Hypothalamus (tissue), 51 donors: ENCODE data around the gene DDX60.
"Not testable (repeated sequence)": the region's sequence is repeated elsewhere in the genome, so short reads cannot be mapped to it uniquely, and the experiment has no call there.

Experiments
- DNase-seq, 51 donors: peaks; one replicate each; lab custom pipeline; 2025; lab: John Stamatoyannopoulos, UW

The DDX60 gene, protein sequence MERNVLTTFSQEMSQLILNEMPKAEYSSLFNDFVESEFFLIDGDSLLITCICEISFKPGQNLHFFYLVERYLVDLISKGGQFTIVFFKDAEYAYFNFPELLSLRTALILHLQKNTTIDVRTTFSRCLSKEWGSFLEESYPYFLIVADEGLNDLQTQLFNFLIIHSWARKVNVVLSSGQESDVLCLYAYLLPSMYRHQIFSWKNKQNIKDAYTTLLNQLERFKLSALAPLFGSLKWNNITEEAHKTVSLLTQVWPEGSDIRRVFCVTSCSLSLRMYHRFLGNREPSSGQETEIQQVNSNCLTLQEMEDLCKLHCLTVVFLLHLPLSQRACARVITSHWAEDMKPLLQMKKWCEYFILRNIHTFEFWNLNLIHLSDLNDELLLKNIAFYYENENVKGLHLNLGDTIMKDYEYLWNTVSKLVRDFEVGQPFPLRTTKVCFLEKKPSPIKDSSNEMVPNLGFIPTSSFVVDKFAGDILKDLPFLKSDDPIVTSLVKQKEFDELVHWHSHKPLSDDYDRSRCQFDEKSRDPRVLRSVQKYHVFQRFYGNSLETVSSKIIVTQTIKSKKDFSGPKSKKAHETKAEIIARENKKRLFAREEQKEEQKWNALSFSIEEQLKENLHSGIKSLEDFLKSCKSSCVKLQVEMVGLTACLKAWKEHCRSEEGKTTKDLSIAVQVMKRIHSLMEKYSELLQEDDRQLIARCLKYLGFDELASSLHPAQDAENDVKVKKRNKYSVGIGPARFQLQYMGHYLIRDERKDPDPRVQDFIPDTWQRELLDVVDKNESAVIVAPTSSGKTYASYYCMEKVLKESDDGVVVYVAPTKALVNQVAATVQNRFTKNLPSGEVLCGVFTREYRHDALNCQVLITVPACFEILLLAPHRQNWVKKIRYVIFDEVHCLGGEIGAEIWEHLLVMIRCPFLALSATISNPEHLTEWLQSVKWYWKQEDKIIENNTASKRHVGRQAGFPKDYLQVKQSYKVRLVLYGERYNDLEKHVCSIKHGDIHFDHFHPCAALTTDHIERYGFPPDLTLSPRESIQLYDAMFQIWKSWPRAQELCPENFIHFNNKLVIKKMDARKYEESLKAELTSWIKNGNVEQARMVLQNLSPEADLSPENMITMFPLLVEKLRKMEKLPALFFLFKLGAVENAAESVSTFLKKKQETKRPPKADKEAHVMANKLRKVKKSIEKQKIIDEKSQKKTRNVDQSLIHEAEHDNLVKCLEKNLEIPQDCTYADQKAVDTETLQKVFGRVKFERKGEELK (N-terminal part only)

GRCh38 chr4:168318266-168318895 lies at the start of gene DDX60:
TSS of gene DDX60 (minus strand) at chr4:168318752. CDS start at chr4:168311259, 7,493 bp downstream.
- DNase-seq: peak in 48 of 51 donors; percentile 2 to 74 (median 34)

DNA sequence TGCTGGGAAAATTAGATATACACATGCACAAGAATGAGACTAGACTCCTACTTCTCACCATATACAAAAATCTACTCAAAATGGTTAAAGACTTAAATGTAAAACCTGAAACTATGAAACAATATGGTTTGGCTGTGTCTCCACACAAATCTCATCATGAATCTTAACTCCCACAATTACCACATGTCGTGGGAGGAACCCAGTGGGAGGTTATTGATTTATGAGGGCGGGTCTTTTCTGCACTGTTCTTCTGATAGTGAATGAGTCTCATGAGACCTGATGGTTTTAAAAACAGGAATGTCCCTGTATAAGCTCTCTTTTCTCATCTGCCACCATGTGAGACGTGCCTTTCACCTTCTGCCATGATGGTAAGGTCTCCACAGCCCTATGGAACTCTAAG lies 48.5 kb upstream of the DDX60 start:
- DNase-seq: no peak

- no peak for DNase-seq
Observed at GRCh38 chr4:168362025-168362401, 43.5 kb upstream of the DDX60 start.

DNA sequence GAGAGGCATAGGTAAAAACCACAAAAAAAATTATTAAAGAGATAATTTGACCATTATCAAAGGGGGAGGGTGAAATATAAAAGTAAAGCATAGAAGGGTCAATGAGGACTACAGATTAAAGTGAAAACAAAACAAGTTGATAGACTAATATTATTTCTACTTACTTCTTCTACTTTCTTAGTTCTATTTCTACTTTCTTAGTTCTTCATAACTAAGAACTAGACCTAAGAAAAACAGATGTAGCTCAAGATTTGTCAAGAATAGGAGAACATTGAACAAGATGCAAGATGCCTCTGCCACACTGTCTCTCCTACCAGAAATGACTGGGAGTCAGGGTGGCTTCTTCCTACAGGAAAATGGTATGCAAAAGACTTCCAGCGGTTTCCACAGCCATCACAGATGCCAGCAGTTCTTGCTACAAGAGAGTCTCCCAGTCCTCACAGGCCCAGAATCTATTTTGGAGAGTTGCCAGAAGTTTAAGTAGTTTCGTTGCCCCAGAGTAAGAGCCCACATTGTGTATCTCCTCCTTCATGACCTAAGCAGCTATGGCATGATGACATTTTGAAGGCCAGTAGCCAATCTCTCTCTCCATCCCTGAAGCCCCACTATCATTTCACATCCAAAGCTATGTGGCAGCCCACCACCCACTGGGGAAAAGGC lies 42.9 kb upstream of the DDX60 start:
- DNase-seq: no peak

DNA sequence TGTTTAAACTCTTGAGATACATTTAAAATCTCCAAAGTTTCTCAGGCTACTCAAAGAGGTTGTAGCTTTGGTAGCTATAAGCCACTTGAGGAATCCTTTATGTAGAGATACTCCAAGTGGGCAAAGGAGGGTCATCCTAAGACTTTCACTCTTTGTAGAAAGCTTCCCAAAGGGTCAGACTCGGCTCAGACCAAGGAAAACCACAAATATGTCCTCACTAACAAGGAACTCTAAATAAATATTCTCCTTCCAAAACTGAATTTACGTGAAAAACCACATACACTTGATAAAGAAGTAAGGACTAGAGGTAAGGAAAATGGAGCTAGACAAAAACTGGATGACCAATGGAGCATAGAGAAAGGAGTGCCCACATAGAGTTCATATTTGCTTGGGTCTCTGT lies 41.7 kb upstream of the DDX60 start:
- DNase-seq: no peak

- DNase-seq: no peak
Observed at GRCh38 chr4:168357941-168358340, 39.4 kb upstream of the DDX60 start.

DNA sequence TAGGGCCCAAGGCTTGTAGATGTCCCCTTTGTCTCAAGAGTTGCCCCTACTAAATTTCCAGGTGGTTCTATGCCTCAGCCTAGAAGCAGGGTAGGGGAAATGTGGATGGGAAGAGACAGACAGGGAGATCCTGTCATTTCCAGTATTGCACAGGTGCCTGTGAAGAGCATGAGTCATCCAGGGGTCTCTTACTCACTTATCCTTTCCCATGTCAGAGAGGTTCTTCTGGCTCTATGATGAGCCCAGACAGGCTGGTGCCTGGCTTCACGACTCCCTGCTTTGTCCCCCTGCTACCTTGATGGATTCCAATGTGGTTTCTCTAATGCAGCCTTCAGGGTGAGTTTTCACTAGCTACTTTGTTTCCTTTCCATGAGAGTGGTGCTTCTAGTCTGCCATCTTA lies 35.2 kb upstream of the DDX60 start:
- no peak for DNase-seq

GRCh38 chr4:168337550-168337940 lies 19.0 kb upstream of the DDX60 start:
- DNase-seq: no peak

DNA sequence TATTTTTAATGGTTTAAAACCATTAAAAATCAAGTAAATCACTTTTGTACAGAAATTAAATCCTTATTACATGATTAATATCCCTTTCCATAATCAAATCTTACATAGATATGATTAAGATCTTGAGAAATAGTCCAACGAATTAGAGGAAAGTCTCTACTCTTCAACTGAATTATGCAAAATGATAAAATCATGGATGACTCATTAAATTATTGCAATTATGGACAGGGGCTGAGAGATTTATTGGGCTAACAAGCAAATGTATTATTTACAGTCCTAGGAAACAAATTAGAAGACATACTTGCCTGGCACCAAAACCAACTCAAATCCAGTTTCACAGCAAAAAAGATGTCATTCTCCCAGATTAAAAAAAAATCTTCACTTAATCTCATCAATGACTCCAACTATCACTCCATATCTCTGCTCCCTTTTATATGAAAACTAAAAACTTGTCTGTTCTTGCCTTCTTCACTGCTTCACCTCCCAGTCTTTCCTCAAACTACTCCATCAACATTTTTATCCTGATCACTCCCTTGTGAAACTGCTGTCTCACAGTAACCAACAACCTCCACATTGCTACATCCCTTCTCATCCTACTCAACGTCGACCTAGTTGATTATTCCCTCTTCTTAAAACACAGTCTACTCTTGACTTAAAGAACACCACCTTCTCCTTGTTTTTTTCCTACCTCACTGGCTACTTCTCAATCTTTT lies 18.4 kb upstream of the DDX60 start:
- DNase-seq: no peak

DNA sequence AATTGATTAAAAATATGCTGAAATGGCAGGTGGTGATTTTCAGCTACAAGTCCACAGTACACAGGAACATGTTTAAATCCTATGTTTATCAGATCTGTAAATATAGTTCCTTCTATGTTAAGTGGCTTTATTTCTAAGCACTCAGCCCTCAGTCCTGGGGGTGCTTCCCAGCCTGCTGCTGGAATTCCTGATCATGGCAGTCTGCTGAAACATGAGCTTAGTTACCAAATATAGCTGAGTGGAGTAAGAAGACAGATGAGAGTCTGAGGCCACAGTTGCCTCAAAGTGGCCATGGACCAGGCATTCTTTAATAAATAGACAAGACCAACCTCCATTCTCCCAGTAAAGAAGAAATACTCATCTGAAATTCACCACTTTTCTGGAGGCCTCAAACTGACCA lies 17.1 kb upstream of the DDX60 start:
- no peak for DNase-seq

DNA sequence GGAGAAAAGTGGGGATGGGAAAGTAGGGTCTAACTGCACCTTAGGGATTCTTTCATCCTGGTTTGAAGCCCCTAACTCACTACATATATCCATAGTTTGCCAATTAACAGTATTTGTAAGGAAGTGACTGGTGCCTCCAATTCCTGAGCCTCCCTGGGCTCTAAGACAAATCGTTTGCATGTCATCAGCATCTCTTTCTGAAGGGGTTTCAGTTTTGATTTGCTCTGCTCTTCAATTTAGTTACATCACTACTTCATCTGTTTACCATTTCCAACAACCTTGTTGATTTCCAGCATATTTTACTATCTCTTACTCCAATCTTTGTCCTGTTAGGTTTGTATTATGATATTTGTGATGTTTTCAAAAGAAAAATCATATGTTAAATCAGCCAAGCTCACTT lies 15.5 kb upstream of the DDX60 start:
- DNase-seq: no peak

- DNase-seq: not testable (repeated sequence)
Observed at GRCh38 chr4:168330575-168330974, 12.0 kb upstream of the DDX60 start.

- no peak for DNase-seq
Observed at GRCh38 chr4:168325591-168325990, 7.0 kb upstream of the DDX60 start.

GRCh38 chr4:168321006-168321405 lies 2.5 kb upstream of the DDX60 start:
- DNase-seq: no peak

DNA sequence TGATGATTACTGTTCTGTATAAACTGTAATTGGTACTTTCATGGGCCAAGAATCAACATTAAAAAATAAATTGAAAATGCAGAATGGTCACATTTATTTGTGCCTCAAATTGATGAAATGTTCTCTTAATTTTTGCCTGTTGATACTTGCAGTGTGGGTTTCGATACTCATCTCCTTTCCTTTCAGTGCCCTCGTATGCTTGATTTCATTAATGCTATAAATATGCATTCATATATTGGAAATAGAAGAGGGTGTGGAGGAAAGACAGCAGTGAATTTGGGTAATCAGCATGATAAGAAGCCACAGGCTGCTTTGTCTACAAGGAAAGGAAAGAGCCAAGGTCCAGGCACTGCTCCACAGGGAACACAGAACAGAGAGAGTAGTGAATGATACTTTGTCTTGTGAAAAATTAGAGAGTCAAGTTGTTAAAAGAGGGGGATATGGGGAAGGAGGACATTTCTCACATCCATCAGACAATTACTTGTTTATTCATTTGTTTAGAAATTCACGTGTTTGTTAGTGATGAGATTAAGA lies 1.0 kb upstream of the DDX60 start:
- no peak for DNase-seq

- no peak for DNase-seq
Observed at GRCh38 chr4:168317621-168318020, 931 bp downstream of the DDX60 start.

GRCh38 chr4:168309781-168310180 lies 8.8 kb downstream of the DDX60 start:
- no peak for DNase-seq

DNA sequence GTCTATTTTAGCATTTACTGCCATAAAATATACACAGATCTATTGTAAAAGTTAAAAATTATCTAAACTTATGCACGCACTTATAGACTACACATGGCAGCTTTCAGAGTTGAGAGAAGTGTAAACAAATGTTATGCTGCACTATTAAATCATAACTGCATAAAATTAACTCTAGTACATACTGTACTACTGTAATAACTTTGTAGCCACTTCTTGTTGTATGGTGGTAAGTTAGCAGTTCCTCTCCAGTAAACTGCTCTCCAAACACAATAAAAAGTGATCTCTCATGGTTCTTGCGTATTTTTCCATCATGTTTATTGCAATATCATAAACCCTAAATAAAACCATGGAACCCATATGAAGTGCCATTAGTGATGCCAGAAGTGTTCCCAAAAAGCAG lies 9.6 kb downstream of the DDX60 start:
- no peak for DNase-seq

GRCh38 chr4:168306476-168306875 lies 12.1 kb downstream of the DDX60 start:
- DNase-seq: no peak
